HG03354 (cell line): Measurements from ENCODE around the gene EXOSC9.
A peak's percentile ranks its signal among the peaks of the same experiment; 100 is the strongest.

Source experiments
- ATAC-seq: cut with Tn5 transposase; IDR thresholded peaks from one replicate; pipeline ENCODE4 v1.9.1; 2021; ENCODE audit warnings: mild to moderate bottlenecking; ENCODE audit not compliant: unreplicated experiment, poor library complexity, severe bottlenecking

EXOSC9 gene

DNA sequence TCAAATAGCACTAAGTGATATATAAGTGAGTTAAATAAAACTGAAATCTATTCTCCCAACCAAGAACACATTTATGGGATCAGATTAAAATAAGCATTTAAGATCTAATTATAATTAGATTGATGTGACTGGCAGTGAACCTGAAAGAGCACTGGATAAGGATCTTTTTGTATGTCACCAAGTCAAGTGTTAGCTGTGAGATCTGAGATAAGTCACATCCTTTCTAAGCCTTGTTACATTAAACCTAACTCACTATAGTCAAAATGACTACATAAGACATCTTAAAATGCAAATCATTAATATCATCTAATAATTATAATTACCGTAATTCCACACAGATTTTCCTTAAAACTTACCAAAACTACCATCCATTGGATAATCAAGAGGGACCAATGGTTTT, 20.9 kb downstream of the EXOSC9 start:
- no peak for ATAC-seq

- ATAC-seq = peak; percentile 52
Observed at GRCh38 chr4:121822796-121823504, 21.8 kb downstream of the EXOSC9 start.

- peak; percentile 95 for ATAC-seq
Observed at GRCh38 chr4:121823505-121824170, 22.5 kb downstream of the EXOSC9 start, which contains the start of gene CCNA2. Gene CCNA2 (minus strand): TSS chr4:121823883. CDS start chr4:121823628, 255 bp downstream.

- ATAC-seq = no peak
Observed at GRCh38 chr4:121824171-121824527, 23.0 kb downstream of the EXOSC9 start.

DNA sequence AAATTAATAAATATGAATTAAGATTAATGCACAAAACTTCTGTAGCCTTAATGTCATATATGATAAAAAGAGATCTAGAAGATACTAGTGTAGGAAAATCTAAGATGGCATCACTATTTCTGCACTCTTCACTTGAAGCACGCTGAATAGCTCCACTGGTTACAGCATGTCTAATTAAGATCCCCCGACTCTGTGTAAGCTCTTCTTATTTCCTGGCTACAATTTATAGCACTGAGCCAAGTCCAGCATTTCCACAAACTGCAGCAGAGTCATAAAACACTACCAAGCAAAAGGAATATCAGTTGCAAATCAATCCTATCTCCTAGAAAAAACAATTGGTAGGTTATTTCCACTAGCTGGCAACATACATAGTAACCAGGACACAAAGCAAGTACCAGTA, 23.8 kb downstream of the EXOSC9 start:
- ATAC-seq = no peak

- no peak for ATAC-seq
Observed at GRCh38 chr4:121827853-121828252, 26.7 kb downstream of the EXOSC9 start.

DNA sequence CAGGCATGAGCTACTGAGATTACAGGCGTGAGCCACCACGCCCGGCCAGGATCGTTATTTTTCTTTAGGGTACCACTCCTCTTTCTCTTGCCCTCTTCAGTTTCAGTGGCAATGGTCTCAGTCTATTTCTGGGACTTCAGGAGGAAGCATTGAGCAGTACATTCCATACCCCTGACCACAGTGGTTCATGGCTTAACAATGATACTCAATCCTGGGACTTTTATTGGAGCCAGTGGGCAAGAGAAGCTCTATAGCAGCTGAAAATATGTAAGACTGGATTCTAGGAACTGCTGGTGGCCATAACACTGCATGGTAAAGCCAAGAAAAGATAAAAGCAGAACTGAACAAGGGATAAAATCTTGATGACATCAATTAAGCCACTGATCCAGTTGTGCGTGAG, 28.4 kb downstream of the EXOSC9 start:
- ATAC-seq = no peak

- no peak for ATAC-seq
Observed at GRCh38 chr4:121838136-121838535, 37.0 kb downstream of the EXOSC9 start.

- ATAC-seq = no peak
Observed at GRCh38 chr4:121842862-121843261, 41.7 kb downstream of the EXOSC9 start.

GRCh38 chr4:121846662-121847061, 45.5 kb downstream of the EXOSC9 start:
- no peak for ATAC-seq

GRCh38 chr4:121851354-121851753, 50.2 kb downstream of the EXOSC9 start:
- ATAC-seq = no peak

DNA sequence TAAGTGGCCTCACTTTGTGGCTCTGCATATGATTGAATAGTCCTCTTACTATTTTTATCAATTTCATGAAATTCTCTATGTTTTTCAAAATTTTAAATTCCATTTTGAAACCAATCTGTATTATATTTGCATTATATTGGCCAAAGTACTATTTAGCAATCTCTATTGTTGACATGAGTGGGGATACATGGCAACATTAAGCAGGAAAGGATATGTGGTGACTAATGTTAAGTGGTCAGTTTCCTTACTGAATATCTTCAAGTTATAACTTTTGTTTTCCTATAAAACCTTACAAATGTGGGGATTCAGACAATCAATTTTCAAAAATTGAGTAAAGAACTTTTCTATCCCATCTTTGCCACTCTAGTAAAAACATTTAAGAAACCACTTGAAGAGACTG, 59.0 kb downstream of the EXOSC9 start:
- ATAC-seq = no peak

DNA sequence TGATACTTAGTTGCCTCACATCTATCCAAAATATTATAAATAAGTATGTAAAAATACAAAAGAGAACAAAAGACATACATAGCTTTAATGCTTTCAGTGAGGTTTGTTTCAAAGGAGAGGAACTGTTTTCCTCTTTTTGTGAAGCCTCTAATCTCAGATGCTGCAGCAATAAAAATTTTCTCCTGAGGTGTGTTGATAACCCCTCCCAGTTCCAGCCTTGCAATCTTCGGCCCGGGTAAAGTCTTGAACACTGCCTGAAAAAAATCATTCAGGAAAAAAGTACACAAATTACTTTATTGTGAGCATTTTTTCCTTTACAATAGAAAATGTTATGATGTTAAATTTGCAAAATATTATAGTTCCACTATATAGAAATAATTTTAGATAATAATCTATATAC, 60.3 kb downstream of the EXOSC9 start:
- ATAC-seq = no peak

DNA sequence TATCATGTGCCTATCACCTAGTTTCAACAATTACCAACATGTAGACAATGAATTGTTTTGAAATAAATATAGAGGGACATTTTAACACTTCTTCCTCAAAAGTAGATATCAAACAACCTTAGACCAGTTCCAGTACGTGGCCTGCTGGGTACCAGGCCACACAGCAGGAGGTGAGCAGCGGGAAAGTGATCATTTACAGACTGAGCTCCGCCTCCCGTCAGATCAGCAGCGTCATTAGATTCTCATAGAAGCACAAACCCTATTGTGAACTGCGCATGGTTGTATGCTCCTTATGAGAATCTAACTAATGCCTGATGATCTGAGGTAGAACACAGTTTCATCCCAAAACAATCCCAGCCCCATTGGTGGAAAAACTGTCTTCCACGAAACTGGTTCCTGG, 62.7 kb downstream of the EXOSC9 start:
- no peak for ATAC-seq
